ENCODE results near the gene SLC2A2.

The SLC2A2 gene

DNA sequence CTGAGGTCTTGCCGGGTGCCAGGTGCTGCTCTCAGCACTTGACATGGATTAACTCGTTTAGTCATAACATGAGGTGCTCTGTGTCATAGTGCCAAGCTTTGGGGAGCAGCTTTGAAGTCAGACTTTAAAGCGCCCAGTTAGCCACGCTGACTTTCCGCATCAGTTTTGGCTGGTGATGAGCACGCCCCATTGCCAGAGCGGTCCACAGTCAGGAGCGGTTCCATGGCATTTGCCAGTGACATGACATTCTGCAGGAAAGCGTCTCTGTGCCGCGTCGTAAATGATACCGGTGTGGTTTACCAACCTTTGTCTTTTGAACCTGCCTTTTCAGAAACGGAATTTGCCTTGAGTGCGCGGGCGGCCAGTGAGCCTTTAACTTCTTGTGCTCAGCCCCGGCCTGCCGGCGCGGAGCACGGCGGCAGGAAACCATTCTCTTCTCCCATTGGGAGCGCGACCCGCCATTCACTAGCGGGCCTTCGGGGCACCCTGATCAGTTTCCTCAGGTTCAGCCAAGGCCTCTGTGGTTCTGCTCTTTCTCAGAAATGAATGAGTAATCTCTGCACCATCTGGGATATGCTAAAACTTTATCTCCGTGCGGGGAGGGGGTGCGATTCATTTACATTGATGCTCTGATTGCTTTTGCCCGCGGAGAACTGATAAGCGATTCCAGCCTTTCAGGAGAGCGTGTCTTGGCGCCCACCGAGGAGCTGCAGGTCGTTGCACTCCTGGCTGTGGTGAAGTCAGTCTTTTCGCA, 1.7 kb upstream of the SLC2A2 start:
- DNase-seq: peak in 1 of 2 donors; percentile 2

- no peak for DNase-seq
Measured at GRCh38 chr3:171023566-171023965, 3.0 kb downstream of the SLC2A2 start.

DNA sequence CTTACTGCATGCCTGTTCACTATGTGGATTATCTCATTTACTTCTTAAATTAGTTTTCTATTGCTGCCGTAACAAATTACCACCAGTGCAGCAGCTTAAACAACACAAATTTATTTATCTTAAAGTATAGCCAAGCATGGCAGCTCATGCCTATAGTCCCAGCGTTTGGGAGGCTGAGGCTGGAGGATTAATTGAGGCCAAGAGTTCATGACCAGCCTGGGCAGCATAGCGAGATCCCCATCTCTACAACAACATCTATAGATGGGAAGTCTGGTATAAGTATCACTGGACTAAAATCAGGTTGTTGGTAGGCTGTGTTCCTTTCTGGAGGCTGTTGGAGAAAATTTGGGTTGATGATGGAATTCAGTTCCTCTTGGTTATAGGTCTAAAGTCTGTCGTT, 5.1 kb downstream of the SLC2A2 start:
- no peak for DNase-seq

DNA sequence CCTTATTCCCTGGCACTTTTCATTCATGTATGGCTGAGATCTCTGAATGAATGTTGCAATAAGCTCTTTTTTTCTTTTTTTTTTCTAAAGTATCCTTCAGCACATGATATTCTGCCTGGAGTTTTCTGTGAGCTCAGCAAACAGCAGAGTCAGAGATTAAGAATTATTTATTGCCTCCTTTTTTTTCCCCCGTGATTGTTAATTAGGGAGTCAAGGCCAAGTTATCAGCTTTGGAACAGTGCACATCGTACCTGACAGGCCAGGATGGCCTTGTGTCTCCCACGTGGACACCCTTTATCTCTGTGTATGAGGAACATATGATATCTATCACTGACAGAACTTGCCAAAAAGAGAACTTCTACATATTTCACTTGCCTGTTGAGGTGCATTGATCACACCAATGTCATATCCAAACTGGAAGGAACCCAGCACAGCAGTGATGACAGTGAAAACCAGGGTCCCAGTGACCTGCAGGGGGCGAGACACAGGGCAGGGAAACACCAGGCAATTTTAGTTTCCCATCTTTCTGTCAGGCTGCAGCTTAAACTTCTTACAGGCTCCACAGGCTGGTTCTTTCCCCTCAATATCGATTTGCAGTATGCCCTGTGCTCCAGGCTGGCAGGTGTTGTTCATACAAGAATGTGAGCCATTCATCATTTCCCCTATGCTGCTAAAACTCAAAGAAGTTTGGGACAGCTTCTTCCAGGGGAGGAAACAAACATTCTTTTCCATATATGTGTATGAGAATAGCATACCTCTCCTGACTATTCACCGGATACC, 8.2 kb downstream of the SLC2A2 start:
- DNase-seq: no peak

GRCh38 chr3:171013822-171014748, 12.4 kb downstream of the SLC2A2 start:
- no peak for DNase-seq

- DNase-seq: no peak
Measured at GRCh38 chr3:171011873-171012336, 14.6 kb downstream of the SLC2A2 start.

DNA sequence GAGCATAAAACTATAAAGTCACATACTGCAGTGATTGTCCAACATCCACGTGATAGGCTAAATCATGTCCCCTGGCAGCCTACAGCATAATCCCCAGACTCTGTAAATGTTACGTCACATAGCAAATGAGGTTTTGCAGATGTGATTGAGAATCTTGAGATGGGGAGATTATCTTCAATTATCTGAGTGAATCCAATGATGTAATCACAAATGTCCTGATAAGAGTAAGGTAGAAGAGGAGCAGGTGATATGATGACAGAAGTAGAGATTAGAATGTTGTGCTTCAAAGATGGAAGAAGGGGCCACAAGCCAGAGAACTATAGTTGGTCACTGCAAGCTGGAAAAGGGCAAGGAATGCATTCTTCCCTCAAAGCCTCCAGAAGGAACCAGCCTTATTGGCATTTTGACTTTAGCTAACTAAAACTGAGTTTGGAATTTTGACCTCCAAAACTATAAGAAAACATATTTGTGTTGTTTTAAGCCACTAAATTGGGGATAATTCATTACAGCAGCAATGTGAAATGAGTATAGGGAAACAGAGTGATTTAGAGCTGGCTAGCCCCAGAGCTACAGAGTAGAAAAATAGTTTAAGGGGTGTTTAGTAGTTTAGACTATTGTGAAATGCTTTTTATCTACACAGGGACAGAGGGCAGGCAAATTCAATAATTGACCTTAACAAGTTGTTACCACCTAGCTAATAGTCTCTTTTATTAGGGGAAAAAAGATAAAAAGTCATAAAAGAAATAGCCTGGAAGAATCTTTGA, 15.2 kb downstream of the SLC2A2 start:
- no peak for DNase-seq

DNA sequence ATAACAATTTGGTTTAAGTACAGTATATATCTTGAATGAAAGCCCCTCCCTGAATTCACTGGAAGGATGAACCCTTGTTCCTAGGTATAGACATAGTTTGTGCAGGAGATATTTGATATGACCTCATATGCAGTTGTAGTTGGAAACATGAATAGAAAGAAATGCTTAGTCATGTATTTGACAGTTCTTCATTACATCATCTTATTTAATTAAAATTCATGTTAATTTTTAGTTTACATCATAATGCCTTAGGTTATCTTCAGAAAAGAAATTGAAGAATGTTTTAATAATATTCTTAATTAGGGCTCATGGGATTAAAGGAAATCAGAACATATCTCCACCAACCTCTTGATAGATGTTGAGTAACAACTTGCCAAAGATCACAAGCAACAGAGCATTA, 19.2 kb downstream of the SLC2A2 start:
- no peak for DNase-seq

DNA sequence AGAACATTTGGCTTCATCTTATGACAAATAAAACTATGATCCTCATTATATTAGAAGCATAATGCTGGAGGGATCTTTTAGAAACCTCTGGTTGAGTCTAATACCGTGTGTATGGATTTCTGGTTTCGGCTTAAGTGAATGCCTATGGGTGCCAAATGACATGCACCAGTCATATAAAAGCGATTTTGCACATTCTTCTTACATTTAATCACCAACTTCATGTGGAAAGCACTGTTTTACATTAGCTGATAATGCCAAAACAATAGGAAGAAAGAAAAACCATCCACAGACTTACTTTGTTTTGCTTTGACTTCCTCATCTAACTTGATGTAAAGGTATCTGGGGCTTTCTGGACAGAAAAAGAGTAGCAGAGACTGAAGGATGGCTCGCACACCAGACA, 20.9 kb downstream of the SLC2A2 start:
- DNase-seq: no peak

- DNase-seq: peak in 1 of 2 donors; percentile 28
Measured at GRCh38 chr3:171001957-171002694, 24.4 kb downstream of the SLC2A2 start.

DNA sequence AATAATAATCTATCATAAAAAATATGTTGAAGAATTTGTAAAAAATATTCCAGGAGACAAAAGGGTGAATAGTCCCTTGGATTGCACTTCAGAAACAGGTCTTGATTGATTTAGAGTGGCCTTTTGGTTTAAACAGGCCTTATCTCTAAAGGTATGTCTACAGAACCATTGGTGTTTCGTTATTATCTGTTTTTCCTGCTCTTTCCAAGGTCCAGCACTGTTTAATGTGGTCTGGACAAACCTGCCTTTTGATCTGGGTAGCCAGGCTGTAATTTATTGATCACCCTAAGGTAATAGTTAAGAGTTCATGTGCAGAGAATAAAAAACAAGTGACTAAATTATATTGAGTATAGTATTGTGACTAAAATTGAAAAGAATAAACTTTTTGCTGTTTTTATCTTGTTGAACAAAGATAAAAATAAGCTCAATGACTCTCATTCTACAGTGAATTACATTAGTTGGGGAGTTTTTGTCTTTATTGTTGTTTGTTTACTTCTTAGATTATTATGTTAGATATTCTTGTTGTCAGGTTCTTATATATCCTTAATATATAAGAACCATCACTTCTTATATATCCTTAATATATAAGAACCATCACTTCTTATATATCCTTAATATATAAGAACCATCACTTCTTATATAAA, 25.1 kb downstream of the SLC2A2 start:
- DNase-seq: no peak

DNA sequence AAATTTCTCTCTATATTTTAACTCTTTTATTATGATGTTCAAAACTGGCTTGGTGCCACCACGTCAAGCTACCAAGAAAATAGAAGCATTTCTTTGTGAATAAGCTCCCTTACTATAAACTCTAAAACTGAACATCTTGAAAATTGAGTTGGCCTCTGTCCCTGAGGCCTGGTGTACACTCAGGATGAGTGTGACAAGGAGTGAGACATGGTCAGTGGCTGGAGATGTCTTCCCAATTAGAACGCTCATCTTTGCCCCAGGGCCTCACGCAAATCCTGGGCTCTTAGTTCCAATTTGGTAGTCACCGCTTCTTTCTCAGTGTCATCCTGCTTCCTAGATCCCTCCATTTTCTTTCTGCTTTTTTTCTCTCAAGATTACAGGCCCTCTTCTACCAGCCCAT, 26.2 kb downstream of the SLC2A2 start:
- no peak for DNase-seq

GRCh38 chr3:170999737-171000242, 26.7 kb downstream of the SLC2A2 start:
- no peak for DNase-seq

- no peak for DNase-seq
Measured at GRCh38 chr3:170997961-170998913, 28.3 kb downstream of the SLC2A2 start.

DNA sequence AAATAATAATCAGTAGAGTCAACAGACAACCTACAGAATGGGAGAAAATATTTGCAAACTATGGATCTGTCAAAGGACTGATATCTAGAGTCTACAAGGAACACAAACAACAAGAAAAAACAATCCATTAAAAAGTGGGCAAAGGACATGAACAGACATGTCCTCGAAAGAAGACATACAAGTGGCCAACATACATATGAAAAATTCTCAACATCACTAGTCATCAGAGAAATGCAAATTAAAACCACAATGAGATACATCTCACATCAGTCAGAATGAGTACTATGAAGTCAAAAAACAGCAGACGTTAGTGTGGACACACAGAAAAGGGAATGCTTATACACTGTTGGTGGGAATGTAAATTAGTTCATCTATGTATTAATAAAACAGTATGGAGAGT, 33.7 kb downstream of the SLC2A2 start:
- DNase-seq: no peak

GRCh38 chr3:170991664-170992063, 34.9 kb downstream of the SLC2A2 start:
- DNase-seq: no peak

DNA sequence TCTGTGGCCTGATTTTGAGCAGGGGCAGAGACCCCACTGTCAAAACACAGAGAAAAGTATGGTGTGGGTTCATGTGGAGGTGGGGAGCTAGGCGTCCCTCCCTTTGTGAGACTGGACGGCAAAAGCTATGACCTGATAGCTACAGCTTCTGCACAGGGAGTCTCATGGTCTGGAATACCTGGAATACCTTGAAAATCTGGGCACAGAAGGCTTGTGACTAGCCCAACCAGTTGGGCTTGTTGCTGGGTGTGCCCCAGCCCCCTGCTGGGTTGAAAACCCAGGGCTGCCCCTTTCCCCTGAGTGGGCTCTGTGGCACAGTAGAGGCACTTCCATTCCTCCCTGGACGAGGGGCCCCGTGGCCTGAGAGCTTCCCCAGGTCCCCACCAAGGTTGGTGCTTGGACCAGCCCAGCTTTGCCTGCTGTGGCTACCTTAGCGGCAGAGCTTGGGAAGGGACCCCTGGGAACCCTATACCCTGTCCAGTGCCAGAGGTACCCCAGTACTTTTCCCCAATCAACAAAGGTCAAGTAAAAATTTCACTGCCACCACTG, 37.3 kb downstream of the SLC2A2 start:
- no peak for DNase-seq

- DNase-seq: no peak
Measured at GRCh38 chr3:170988378-170988777, 38.1 kb downstream of the SLC2A2 start.

DNA sequence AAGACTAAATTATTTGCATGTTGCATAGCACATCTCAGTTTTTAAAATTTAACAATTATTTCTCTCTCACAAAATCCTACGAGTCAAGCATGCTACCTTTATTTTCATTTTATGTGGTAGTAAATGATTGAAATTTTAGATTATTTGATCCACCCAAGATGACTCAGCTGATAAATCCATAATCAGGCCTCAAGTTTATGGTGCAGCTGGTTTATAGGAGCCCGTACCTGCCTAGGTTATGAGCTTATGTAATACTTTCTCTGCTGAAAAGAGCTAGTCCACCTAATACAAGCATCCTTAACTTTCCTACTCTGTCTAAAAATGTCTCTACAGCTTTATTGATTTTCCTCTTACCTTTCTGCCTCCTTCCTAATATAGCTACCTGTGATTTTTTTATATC, 41.2 kb downstream of the SLC2A2 start:
- DNase-seq: no peak
